Subcutaneous adipose tissue (tissue), 4 donors: ENCODE measurements around the gene SEMA4G. TPM values are rescaled to one million over a fixed set of nuclear protein-coding genes. Genes with fewer than 3 reads are reported as not detected.

Source experiments
- CTCF ChIP-seq: fragments of 450-650 bp; IDR thresholded peaks from one replicate; pipeline ENCODE4 v1.5.1; 2016; ENCODE audit warnings: low read depth, mild to moderate bottlenecking, control low read depth, antibody characterized with exemption, moderate library complexity
- total RNA-seq, 4 donors: library from RNA; depleted of rRNA; stranded (reverse); fragments of >200 nt; gene quantifications; one replicate each; pipeline ENCODE4 v1.1.0, GENCODE V29; 2016

SEMA4G gene
- total RNA-seq, 4 donors from 2014 or later = under 0.01 to 5.7 (median 0.51) TPM; not detected in 1

GRCh38 chr10:100993986-100994708 is 24.8 kb downstream of the SEMA4G start:
- TF ChIP-seq CTCF = no peak

GRCh38 chr10:100995181-100995580 is 25.9 kb downstream of the SEMA4G start:
- TF ChIP-seq CTCF = no peak

GRCh38 chr10:100996678-100997359 is 27.5 kb downstream of the SEMA4G start:
- TF ChIP-seq CTCF = no peak

- TF ChIP-seq CTCF = no peak
Observed at GRCh38 chr10:100997360-100998182, 28.3 kb downstream of the SEMA4G start.

- no peak for TF ChIP-seq CTCF
Observed at GRCh38 chr10:100998183-100998990, 29.1 kb downstream of the SEMA4G start.

GRCh38 chr10:100998991-100999741 is 29.9 kb downstream of the SEMA4G start:
- TF ChIP-seq CTCF = no peak
